Fibroblast of peridontal ligament (primary cell): ENCODE measurements around the gene INAFM2.

Experiments used
- DNase-seq: peaks from one replicate; pipeline ENCODE4 v3.0.0-alpha.2; 2010; ENCODE audit errors: extremely low read depth

INAFM2 gene

DNA sequence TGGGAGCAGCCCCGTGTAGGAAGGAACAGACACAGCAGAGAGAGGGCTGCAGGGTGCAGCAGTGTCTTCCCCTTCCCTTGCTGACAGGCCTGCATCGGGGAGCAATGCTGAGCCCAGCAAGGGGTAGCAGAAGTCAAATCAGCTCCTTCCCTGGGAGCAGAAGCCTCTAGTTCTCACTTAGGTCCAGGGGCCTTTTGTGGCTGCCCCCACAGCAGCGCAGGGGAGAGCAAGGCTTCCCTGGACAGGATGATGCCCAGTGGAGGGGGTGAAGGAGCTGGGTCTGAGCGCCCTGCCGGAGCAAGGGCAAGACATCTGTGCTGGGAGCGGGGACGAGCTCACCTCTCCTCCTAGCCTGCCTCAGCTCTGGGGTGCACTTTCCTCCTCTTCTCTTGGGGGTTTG, 16.6 kb upstream of the INAFM2 start:
- DNase-seq, result no peak

DNA sequence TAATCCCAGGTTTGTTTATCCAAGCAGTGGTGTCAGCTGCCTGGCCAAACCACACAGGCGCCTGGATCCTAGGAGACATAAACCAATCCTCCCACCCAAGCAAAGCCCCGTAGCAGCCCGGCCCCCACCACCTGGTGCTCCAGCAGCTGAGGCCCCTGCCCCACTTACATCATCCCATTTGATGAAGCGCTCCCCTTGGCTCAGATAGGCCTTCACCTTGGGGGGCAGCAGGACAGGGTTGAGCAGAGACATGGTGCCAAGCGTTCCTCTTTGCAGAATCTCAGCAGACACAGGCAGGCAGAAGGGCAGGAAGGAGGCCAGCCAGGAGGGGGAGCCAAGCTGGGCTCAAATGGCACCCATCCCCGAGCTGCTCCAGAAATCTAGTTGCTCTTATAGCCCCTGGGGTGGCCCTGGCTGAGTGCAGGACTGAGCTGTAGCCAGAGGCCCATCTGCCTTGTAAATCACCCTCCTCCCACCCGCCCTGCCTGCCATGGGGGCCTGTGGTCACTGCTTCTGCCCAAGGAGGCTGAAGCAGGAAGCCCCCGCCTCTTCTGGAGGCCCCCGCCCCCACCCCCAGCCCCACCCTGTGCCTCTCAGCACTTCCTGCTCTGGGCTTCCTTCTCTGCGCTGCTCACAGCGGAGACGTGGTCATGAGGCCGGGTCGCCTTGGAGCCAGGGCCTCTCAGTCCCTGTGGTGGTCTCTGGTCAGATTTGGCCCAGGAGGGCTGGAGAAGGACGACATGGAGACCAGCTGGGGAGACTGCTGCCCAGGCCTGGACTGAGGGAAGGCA, 15.9 kb upstream of the INAFM2 start, which contains the start of gene PLCB2:
PLCB2 (minus strand) TSS at position 515 of the 791 bp plus-strand sequence; CDS start at position 252, 263 bp downstream.
- DNase-seq, result no peak

DNA sequence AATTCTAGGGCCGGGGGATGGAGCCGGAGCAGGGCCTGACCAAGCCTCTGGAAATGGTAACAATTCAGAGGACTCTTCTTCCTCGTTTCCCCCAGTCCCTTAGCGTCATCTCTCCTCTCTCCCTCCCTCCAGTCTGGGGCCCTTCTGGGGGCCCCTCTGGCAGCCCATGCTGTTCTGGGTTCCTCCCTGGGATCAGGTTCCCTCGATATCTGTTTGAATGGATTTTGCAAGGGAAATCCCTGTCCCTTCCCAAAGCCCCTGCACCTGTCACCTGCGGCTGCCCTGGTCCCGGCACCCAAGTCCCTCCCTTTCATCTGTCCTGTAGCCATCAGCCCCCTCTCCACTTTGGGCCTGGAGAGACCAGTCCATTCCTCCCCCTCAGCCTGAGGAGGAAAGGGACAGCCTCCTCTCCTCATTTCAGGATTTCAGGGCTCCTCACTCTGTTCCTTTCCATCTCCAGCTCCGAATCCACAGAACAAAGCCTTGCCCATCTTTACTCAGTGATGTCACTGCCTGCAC, 14.1 kb upstream of the INAFM2 start:
- no peak for DNase-seq

DNA sequence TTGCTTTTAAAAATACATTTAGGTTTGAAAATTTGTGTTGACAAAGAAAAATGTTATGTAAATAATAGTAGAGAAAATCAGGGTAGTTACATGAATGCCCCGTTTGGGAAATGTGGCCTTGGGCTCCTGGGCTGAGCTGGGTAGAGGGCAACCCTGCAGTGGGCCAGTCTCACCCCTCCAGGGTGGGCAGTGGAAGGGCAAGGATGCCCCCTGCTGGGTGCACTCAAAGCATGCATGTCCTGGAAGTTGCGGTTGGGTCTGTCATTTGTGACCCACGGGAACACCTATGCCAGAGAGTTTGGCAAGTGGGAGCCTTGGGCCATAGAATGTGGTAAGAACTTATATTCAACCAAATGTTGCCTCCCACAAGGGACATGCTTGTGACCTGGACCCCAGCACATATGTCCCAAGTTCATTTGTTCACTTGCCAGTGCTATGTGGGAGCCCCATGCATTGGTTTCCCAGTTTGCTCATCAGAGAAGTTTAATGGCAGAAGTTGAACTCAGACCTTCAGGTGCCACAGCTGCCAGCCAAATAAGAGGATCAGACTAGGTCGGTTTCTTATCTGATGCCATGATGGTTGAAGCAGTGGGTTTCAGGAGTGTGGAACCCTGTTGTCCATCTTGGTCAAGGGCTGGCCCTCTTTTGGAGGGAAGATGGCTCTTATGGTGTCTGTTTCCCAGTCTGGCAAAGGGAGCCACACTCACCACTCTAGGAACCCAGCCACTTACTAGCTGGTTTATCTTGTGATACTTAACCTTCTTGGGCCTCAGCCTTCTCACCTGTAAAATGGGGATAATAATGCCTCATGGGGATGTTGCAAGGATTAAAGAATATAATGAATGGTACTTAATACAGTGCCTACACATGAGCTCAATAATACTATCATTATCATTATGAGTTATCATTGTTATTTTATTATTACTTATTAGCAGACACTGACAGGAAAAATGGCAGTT, 13.2 kb upstream of the INAFM2 start:
- DNase-seq, result peak; percentile 23

DNA sequence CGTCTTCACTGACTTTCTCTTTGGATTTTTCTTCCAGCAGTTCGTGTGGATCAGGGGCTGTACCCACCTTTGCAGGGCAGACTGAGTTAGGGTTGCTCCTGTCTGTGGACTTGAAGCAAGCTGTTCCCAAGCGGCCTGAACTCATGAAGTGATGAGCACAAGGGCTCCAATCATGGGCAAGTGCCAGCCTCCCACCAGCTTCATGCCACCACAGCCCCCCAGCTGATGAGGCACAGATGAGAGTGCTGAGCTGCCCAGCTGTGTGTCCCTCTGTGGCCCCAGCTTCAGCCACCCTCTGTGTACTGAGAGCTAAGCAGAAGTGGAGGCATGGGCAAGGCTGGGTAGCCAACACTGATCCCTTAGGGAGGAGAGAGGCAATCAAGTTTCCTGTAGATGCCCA, 12.5 kb upstream of the INAFM2 start:
- no peak for DNase-seq

DNA sequence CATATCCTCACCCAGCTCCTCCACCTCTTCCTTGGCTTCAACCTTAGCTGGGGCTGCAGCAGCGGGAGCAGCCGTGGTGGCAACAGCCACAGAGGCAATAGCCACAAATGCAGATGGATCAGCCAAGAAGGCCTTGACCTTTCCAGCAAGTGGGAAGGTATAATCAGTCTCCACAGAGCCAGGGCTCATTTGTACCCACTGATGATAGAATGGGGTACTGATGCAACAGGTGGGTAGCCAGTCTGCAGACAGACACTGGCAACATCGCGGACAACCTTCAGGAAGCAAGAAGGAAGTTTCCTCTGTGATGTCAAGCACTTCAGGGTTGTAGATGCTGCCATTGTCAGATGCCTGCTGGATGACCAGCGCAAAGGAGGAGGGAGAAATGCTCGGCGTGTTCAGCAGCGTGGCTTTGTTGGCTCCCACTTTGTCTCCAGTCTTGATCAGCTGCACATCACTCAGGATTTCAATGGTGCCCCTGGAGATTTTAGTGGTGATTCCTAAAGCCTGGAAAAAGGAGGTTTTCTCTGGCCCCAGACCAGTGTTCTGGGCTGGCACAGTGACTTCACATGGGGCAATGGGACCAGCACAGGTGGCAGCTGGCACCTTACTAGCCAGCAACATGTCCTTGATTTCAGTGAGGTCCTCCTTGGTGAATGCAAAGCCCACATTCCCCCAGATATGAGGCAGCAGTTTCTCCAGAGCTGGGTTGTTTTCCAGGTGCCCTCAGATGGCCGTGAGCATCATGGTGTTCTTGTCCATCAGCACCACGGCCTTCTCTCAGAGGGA, 10.9 kb upstream of the INAFM2 start:
- DNase-seq, result no peak

DNA sequence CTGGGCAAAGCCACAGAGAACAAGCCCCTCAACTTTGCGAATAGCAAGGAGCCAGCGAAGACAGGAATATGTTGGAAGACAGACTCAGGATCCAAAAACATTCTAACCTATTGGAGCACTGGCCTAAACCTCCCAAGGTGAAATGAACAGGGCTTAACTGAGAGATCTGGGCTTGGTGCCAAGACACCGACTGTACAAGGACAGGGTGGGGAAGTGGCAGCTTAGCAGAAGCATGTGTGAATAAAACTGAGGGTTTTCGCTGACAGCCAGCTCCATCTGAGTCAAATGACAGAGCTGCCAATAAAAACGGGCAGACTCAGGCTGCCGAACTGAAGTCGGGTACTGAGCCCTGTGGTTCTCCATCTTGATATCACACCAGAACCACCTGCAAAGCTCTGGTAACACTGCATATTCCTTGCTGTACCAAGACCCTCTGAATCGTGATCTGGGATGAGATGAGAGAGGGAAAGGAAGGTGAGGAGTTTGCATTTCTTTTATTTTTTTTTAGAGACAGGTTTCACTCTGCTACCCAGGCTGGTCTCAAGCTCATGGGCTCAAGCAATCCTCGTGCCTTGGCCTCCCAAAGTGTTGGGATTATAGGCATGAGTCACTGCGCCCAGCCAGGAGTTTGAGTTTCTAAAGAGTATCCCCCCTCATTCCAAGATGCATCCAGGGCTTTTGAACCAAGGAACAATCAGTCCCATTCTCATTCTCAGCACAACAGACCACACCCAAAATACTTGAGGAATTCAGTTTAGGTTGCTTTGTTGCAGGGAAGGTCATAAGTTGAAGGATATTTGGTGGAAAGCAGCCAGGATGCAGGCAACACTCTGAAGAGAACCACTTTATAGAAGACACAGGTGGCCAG, 9.7 kb upstream of the INAFM2 start:
- no peak for DNase-seq

DNA sequence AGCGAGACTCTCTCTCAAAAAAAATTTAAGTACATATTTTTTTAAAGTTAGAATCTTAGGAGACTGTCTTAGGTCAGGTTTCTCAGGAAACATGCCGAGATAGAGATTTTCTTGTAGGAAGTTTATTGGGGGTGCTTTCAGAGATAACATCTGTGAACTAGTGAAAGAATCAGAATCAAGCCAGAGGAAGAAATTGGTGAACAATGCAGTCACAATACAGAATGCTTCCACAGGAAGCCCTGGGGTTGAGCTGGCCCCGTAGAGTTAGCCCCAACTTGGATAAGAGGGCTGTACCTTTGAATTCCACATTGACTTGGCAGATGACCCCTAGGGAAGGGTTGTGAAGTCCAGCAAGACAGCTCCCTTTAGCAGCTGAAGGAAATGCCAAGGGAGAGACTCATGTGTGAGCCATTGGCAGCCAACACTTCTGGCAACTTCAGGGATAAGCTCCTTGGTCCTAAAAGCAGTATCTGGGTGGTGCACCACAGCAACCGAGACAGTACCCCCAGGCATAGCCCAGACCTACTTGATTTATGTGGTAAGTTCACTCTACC, 8.7 kb upstream of the INAFM2 start:
- peak; percentile 47 for DNase-seq

DNA sequence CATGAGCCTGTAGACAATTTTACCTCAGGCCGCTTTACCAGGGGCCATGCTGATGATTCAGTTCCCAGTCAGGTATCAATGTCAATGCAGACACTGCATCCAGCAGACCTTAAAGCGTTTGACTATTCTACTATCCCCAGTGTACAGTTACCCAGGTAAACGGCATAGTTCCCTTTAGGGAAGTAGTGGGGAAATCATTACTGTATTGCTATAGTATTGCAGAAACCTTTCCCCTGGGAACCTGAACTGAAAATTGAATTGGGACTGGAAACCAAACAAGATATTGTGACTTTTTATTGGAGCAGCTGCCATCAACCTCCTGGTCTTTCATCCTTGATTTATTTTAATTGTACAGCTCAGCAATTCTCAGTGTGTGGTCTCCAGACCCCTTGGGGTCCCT, 6.6 kb upstream of the INAFM2 start:
- DNase-seq, result no peak

DNA sequence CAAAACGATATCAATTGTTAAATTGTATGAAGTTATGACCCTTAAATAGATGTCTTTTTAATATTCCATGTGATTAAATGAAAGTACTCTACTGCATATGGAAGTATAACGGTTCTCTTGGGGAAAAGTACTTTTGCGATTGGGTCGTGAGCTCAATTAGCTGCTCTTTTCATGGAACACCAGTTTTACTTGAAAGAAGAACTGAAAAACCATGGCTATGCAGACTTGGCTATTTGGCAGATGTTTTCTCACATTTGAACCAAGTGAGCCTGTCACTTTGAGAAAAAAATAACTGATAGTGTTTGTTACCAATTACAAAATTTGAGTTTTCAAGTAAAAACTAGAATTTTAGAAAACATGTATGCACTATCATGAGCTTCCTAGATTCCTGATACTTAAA, 5.9 kb upstream of the INAFM2 start:
- no peak for DNase-seq

DNA sequence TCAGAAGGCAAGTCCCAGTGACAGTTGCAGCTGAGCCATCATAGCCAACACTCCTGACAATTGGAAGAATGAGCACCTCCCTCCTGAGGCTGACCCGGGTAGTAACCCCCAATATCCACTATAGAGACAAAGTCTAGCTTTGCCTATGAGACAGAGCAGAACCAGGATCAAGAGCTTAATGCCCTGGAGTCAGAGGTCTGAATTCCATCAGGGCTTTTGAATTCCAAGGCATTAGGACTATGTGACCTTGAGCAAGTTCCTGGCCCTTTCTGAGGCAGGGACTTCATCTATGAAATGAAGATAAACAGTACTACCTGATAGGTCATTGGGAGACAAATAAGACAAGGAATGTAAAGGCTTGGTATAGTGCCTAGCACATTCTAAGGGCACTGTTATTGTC, 3.1 kb upstream of the INAFM2 start:
- no peak for DNase-seq

DNA sequence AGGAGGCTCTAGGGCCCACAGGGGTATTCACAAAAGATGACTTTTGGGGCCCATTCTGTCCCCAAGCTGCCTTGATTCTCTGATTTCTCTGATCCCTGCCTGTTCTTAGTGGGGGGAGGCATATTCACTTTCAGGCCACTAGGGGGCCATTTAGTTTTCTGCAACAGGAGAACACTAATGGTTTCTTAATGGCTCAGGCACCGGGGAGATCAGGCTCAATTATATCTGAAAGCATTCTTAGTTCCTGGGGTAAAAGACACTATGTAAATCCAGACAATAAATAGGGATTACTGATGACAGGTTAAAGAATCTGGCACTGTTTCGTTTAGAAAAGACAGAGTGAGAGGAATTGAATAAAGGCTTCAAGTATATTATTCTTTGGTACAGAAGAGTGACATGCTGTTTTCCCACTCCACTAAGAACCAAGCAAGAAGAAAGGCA, 2.5 kb upstream of the INAFM2 start:
- DNase-seq, result peak; percentile 68

DNA sequence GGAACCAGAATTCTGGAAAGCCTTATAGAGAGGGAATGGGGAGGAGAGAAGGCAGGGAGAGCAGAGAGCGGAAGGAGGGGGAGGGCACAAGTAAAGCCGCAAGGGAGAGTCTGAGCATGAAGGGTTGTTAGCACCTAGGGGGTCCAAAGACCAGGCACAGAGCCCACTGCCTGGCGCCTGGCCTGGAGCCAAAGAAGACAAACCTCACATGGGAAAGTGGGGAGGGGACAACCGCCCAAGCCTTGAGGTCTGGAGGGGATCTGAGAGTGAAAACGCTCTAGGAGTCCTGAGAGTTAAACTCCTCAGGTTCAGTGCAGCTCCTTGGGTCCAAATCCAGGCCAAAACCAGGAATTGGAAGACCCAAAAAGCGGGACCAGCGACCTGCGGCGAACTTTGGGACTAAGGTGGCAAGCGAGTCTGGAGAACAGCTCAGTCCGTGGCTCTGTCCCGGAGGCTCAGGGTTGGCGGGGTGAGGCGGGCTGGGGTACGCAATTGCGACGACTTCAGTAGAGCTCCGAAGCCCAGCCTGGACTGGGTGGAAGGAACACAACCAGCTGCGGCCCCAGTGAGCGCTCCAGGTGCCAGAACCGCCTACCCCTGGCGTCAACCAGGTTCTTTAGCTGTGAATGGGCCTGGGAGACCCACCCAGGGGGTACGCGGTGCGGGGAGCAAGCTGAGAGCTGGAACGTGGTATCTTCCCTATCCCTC, 807 bp upstream of the INAFM2 start:
- no peak for DNase-seq

DNA sequence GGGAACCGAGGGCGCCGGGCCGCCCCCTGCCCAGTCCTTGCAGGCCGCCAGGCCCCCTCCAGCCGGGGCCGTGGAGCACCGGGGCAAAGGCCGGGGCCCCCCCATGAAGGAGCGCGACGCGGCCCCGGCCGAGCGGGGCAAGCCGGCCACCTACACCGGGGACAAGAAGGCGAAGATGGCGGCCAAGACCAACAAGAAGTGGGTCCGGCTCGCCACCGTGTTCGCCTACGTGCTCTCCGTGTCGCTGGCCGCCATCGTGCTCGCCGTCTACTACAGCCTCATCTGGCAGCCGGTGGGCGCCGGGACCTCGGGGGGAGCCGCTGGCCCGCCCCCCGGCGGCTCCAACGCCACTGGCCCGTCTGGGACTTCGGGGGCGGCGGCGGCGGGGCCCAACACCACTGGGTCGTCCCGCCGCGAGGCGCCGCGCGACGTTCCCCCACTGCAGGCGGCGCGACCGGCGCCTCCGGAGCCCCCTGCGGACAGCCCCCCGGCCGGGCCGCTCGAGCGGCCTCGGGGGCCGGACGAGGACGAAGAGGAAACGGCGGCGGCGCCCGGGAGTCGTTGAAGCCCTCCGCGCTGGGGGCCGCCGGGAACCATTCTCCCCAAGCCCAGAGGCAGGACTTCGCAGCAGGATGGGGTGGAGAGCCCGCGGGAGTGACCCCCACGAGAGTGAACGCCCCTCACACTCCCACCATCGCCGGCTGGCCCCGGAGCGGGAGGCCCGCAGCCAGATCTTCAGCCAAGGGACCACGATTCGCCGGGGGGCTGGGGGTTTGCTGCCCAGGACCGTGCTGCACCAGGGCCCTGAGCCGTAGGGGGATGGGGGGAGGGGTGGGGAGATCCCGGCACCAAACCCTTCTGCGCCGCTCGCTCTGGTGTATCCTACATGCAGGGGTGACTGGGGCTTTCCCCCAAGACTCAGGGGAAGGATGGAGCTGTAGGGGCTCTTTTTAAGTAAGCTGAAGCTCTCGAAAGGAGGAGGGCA, 753 bp downstream of the INAFM2 start:
- DNase-seq, result no peak

DNA sequence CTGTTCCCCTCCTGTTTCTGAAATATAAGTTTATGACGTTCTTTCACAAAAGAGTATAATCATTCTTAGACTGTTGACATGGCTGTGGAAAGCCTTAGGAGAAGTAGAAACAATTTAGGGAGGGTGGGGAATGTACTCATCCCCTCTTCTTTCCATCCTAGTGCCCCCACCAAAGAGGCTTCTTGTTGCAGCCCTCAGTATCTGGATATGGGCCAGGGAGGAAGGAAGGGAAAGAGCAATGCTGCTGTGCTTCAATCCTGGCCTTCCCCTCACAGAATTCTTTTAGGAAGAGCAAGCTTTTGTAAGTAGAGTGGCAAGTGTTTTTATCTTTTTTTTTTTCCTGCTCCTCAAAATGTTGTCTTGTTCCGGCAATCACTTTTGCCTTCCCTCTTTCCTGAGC, 1.7 kb downstream of the INAFM2 start:
- DNase-seq, result no peak

DNA sequence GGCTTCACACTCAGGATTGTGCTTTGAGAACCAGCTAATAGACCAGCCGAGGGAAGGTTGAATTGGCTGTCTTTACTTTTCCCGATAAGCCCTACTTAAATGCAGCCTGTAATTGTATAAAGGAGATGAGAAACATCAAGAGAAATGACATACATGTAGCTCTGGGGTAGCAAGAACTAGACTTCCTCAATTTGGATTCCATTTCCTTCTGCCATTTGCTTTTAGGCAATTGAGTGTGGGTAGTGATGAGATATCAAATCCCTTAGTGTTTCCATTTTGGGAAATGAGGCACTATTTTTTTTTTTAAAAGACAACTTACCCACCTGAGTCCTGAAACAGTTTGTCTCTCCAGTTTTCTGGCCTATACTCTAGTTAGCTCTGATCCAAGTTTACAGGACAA, 2.2 kb downstream of the INAFM2 start:
- no peak for DNase-seq

DNA sequence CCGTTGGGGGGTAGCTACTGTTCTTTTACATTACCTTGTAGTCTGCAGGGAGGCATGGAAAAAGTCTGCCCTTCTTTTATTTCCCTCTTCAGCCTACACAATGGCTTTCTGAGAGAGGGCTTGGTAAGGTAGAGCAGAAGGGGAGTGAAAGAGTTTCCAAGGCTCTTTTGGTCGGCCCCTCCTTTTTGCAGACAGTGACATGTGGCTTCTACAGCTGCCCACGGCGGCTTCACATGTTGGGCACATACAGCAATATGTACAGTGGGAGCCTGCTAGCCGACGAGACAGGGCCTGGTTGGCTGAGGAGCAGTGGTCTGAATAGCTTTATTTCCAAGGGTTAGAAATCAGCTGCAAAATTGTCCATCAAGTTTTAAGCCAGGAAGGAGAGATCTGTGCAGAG, 4.0 kb downstream of the INAFM2 start:
- no peak for DNase-seq

DNA sequence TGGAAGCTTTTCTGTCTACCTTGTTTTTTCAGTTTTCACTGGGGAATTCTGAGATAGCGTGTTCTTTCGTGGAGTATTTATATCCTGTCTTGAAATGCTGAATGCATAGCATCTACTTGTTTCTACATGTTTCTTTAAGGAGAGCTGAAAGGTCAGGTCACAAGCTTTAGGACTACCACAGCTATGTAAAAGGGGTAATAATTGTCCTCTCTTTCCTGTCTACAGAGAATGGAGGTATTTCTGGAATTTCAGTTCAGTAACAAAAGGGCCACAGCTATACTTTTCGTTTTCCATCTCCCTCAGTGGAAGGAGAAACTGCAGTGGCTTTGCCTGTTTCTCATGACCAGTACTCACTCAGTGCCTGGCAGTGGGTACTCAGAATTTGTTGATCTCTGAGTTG, 4.7 kb downstream of the INAFM2 start:
- no peak for DNase-seq

DNA sequence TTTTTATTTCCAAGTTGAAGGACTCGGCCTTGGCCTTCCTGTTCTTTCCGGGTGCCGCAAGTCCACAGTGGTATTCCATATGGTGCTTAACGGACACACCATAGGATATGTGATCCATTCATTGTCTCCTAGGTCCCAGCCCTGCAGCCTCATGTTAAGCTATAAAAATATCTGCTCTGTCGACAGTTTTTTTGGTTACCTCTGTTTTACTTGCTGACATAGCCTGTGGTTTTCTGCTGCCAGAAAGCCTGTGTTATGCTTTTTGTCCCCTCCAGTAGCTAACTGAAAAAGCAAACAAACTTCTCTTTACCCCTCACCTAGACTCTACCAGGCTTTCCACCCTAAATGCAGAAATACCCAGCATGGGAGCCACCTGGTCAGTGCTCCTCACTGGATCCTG, 5.3 kb downstream of the INAFM2 start:
- no peak for DNase-seq
